Activated CD4-positive, alpha-beta T cell treated with anti-CD3 and anti-CD28 coated beads, Interleukin-2, Interleukin-6, amounts not matched to agents 100 ng/mL and 50 ng/mL, durations not matched to agents 16 hours and 8 hours (primary cell): ENCODE results near the gene UBE2K.
"Not testable (repeated sequence)": the region's sequence is repeated elsewhere in the genome, so short reads cannot be mapped to it uniquely, and the experiment has no call there.

ENCODE experiments used
- DNase-seq: peaks from one replicate; pipeline ENCODE4 v3.0.0-alpha.2; 2020

The UBE2K gene

DNA sequence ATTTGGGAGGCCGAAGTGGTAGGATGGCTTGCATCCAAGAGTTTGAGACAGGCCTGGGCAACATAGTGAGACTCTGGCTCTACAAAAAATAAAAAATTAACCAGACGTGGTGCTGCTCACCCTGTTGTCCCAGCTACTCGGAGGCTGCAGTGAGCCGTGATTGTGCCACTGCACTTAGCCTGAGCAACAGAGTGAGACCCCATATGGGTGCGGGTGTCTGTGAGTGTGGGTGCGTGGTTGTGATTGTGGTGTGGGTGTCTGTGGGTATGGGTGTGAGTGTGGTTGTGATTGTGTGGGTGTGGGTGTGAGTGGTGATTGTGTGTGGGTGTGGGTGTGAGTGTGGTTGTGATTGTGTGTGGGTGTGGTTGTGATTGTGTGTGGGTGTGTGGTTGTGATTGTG is 114.6 kb downstream of the UBE2K start:
- DNase-seq: no peak

DNA sequence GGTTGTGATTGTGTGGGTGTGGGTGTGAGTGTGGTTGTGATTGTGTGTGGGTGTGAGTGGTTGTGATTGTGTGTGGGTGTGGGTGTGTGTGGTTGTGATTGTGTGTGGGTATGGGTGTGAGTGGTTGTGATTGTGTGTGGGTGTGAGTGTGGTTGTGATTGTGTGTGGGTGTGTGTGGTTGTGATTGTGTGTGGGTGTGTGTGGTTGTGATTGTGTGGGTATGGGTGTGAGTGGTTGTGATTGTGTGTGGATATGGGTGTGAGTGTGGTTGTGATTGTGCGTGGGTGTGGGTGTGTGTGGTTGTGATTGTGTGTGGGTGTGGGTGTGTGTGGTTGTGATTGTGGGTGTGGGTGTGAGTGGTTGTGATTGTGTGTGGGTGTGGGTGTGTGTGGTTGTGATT is 115.1 kb downstream of the UBE2K start:
- not testable (repeated sequence) for DNase-seq

DNA sequence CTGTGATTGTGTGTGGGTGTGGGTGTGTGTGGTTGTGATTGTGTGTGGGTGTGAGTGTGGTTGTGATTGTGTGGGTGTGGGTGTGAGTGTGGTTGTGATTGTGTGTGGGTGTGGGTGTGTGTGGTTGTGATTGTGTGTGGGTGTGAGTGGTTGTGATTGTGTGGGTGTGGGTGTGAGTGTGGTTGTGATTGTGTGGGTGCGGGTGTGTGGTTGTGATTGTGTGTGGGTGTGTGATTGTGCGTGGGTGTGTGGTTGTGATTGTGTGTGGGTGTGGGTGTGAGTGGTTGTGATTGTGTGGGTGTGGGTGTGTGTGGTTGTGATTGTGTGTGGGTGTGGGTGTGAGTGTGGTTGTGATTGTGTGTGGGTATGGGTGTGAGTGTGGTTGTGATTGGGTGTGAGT is 115.8 kb downstream of the UBE2K start:
- DNase-seq: not testable (repeated sequence)

- no peak for DNase-seq
These were observed 116.7 kb downstream of the UBE2K start for GRCh38 chr4:39814403-39815185.

DNA sequence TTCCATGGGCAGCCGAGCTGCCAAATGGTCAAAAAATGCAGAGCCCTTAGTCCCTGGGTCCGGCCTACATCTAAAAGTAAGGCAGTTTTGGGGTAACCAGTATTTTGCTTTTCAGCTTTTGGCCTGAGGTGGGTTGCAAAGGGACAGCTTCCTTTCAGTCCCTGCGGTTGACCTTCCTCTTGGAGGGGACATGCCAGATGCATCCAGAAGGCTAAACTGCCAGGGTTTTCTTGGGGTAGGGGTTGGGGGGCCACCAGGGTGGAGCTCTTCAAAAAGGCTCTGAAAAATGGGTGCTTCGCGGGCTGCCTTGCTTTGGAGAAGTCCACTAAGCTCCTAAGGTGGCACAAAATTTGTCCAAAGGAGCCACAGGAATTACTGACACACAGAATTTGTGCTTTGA is 120.7 kb downstream of the UBE2K start:
- DNase-seq: no peak

GRCh38 chr4:39820186-39820585 is 122.2 kb downstream of the UBE2K start:
- no peak for DNase-seq

- no peak for DNase-seq
These were observed 124.0 kb downstream of the UBE2K start for GRCh38 chr4:39821951-39822350.

DNA sequence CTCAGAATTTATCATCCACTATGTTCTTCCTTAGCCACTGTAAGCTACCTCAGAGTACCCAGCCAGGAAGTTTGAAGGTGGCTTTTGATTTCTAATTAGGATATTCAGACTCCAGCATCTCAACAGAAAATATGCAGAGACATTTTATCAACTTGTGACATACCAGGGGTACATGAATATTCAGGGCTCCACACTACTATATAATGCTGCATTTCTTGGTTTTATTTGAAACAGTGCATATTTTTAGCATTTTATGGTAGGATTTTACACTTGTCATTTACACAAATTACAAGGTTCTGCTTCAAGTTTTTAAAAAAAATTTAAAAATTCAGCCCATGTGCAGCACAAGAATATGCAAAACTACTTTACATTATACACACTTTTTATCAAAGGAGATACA is 124.7 kb downstream of the UBE2K start:
- DNase-seq: no peak

GRCh38 chr4:39823191-39823590 is 125.3 kb downstream of the UBE2K start:
- no peak for DNase-seq

DNA sequence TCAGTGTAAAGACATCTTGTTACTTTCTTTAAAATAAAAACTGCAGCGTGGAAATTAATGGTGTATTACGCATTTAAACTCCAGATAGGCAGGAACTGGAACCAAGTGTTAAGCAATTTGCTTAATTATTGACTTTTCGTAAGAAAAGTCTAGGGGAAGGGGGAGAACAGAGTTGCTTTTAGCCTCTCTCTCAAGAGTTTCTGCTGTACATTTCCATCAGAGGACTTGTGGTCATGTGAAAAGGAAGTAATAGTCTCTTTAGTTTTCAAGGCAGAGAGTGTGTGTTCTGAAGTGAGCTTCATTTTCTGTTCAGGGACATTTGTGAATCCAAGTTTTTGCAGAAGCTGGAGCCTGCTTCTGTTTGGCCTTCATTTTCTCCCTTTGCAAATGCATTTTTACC is 127.2 kb downstream of the UBE2K start:
- no peak for DNase-seq

DNA sequence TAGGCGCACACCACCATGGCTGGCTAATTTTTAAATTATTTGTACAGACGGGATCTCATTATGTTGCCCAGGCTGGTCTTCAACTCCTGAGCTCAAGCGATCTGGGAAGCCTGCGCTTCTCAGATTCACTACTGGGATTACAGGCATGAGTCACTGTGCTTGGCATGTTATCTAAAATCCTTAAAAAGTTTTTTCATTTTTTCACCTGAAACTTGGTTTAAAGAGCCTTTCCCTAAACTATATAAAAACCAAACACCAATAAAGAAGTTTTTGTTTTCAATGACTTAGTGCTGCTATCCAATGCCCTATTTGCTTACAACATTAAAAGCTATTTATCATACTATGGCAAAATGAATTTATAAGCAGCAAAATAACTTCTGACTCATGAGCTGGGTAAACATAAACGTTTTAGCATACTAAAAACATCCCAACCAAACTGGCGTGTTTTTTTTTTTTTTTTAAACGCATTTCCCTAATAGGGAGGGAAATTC is 127.8 kb downstream of the UBE2K start:
- DNase-seq: no peak
